ENCODE data around the gene LBX2. TPM values are rescaled to one million over a fixed set of nuclear protein-coding genes. Genes with fewer than 3 reads are reported as not detected.

The LBX2 gene
- total and polyA plus RNA-seq, 4 donors: 0.75 to 1.7 (median 0.87) TPM

GRCh38 chr2:74502720-74503505 lies 3.5 kb upstream of the LBX2 start:
- DNase-seq (peak; percentile 91 to 93), ATAC-seq (ENCODE audit: low FRiP score) (peak; percentile 67)
- no peaks in the 10 kb centered on the region for H3K4me1 ChIP-seq (ENCODE audit: control insufficient read depth in 1 of 2, insufficient read depth in 2 of 2, low read length in 2 of 2)
- H3K27ac ChIP-seq (ENCODE audit: low read depth in 1 of 2, low read length in 2 of 2): no peak overlapping the region
- H3K4me3 ChIP-seq (ENCODE audit: low read length in 2 of 2): peak overlapping the region in 1 of 2 donors; percentile 27
- H3K36me3 ChIP-seq (ENCODE audit: control insufficient read depth in 1 of 2, insufficient read depth in 2 of 2, low read length in 1 of 2): peaks cover 0 to 1% of the 10 kb centered on the region in 2 donors
- WGBS, 2 donors: 5 to 6% methylated on average over 63 to 67 of the region's 67 CpGs
- H3K9me3 ChIP-seq (ENCODE audit: control insufficient read depth, low read length): no peaks in the 10 kb centered on the region
- H3K27me3 ChIP-seq (ENCODE audit: control insufficient read depth in 1 of 2, insufficient read depth in 2 of 2, low read length in 1 of 2): no peaks in the 10 kb centered on the region
- intact Hi-C loops (cut with DNase I): no loop called here

GRCh38 chr2:74502147-74502719 lies 2.8 kb upstream of the LBX2 start:
- Histone ChIP-seq H3K27me3 (ENCODE audit: control insufficient read depth in 1 of 2, insufficient read depth in 2 of 2, low read length in 1 of 2) (no peaks in the 10 kb centered on the region), H3K4me3 (ENCODE audit: low read length in 2 of 2) (no peak overlapping the region), H3K9me3 (ENCODE audit: control insufficient read depth, low read length) (no peaks in the 10 kb centered on the region), H3K4me1 (ENCODE audit: control insufficient read depth in 1 of 2, insufficient read depth in 2 of 2, low read length in 2 of 2) (no peaks in the 10 kb centered on the region), H3K36me3 (ENCODE audit: control insufficient read depth in 1 of 2, insufficient read depth in 2 of 2, low read length in 1 of 2) (peaks cover 0 to 1% of the 10 kb centered on the region in 2 donors), H3K27ac (ENCODE audit: low read depth in 1 of 2, low read length in 2 of 2) (no peak overlapping the region)
- intact Hi-C loops (cut with DNase I): no loop called here
- WGBS, 2 donors: 43 to 47% methylated on average over 32 of the region's 32 CpGs
- DNase-seq (no peak), ATAC-seq (ENCODE audit: low FRiP score) (no peak)

GRCh38 chr2:74501335-74502071 lies 2.1 kb upstream of the LBX2 start:
- peaks cover 0 to 1% of the 10 kb centered on the region in 2 donors for H3K36me3 ChIP-seq (ENCODE audit: control insufficient read depth in 1 of 2, insufficient read depth in 2 of 2, low read length in 1 of 2)
- 87 to 88% methylated on average over 18 of the region's 18 CpGs for whole genome bisulfite sequencing, 2 donors
- DNase-seq (no peak), ATAC-seq (ENCODE audit: low FRiP score) (no peak)
- H3K27ac ChIP-seq (ENCODE audit: low read depth in 1 of 2, low read length in 2 of 2): no peak overlapping the region
- H3K4me3 ChIP-seq (ENCODE audit: low read length in 2 of 2): no peak overlapping the region
- H3K27me3 ChIP-seq (ENCODE audit: control insufficient read depth in 1 of 2, insufficient read depth in 2 of 2, low read length in 1 of 2): no peaks in the 10 kb centered on the region
- intact Hi-C loops (cut with DNase I): no loop called here
- H3K9me3 ChIP-seq (ENCODE audit: control insufficient read depth, low read length): no peaks in the 10 kb centered on the region
- H3K4me1 ChIP-seq (ENCODE audit: control insufficient read depth in 1 of 2, insufficient read depth in 2 of 2, low read length in 2 of 2): no peaks in the 10 kb centered on the region

GRCh38 chr2:74500578-74500946 lies 1.2 kb upstream of the LBX2 start:
- H3K36me3 ChIP-seq (ENCODE audit: control insufficient read depth in 1 of 2, insufficient read depth in 2 of 2, low read length in 1 of 2): no peaks in the 10 kb centered on the region
- ATAC-seq (ENCODE audit: low FRiP score): no peak
- no peaks in the 10 kb centered on the region for H3K9me3 ChIP-seq (ENCODE audit: control insufficient read depth, low read length)
- intact Hi-C loops (cut with DNase I): no loop called here
- no peak for DNase-seq
- H3K4me3 ChIP-seq (ENCODE audit: low read length in 2 of 2): no peak overlapping the region
- H3K27me3 ChIP-seq (ENCODE audit: control insufficient read depth in 1 of 2, insufficient read depth in 2 of 2, low read length in 1 of 2): no peaks in the 10 kb centered on the region
- no peaks in the 10 kb centered on the region for H3K4me1 ChIP-seq (ENCODE audit: control insufficient read depth in 1 of 2, insufficient read depth in 2 of 2, low read length in 2 of 2)
- H3K27ac ChIP-seq (ENCODE audit: low read depth in 1 of 2, low read length in 2 of 2): no peak overlapping the region

- no peaks in the 10 kb centered on the region for H3K27me3 ChIP-seq (ENCODE audit: control insufficient read depth in 1 of 2, insufficient read depth in 2 of 2, low read length in 1 of 2)
- no peak overlapping the region for H3K27ac ChIP-seq (ENCODE audit: low read depth in 1 of 2, low read length in 2 of 2)
- intact Hi-C loops (cut with DNase I): no loop called here
- DNase-seq (no peak), ATAC-seq (ENCODE audit: low FRiP score) (no peak)
- no peaks in the 10 kb centered on the region for H3K4me1 ChIP-seq (ENCODE audit: control insufficient read depth in 1 of 2, insufficient read depth in 2 of 2, low read length in 2 of 2)
- WGBS, 2 donors: 53 to 55% methylated on average over 15 of the region's 15 CpGs
- no peak overlapping the region for H3K4me3 ChIP-seq (ENCODE audit: low read length in 2 of 2)
- H3K36me3 ChIP-seq (ENCODE audit: control insufficient read depth in 1 of 2, insufficient read depth in 2 of 2, low read length in 1 of 2): no peaks in the 10 kb centered on the region
- no peaks in the 10 kb centered on the region for H3K9me3 ChIP-seq (ENCODE audit: control insufficient read depth, low read length)
Observed at GRCh38 chr2:74499940-74500577, 656 bp upstream of the LBX2 start.

- 1 to 2% methylated on average over 41 of the region's 41 CpGs for WGBS, 2 donors
- no peak overlapping the region for H3K4me3 ChIP-seq (ENCODE audit: low read length in 2 of 2)
- H3K27me3 ChIP-seq (ENCODE audit: control insufficient read depth in 1 of 2, insufficient read depth in 2 of 2, low read length in 1 of 2): no peaks in the 10 kb centered on the region
- H3K36me3 ChIP-seq (ENCODE audit: control insufficient read depth in 1 of 2, insufficient read depth in 2 of 2, low read length in 1 of 2): no peaks in the 10 kb centered on the region
- no peaks in the 10 kb centered on the region for H3K4me1 ChIP-seq (ENCODE audit: control insufficient read depth in 1 of 2, insufficient read depth in 2 of 2, low read length in 2 of 2)
- DNase-seq (no peak), ATAC-seq (ENCODE audit: low FRiP score) (no peak)
- H3K9me3 ChIP-seq (ENCODE audit: control insufficient read depth, low read length): no peaks in the 10 kb centered on the region
- no peak overlapping the region for H3K27ac ChIP-seq (ENCODE audit: low read depth in 1 of 2, low read length in 2 of 2)
- intact Hi-C loops (cut with DNase I): no loop called here
Observed at GRCh38 chr2:74498500-74499266, 720 bp downstream of the LBX2 start.

- Histone ChIP-seq H3K36me3 (ENCODE audit: control insufficient read depth in 1 of 2, insufficient read depth in 2 of 2, low read length in 1 of 2) (no peaks in the 10 kb centered on the region), H3K9me3 (ENCODE audit: control insufficient read depth, low read length) (no peaks in the 10 kb centered on the region), H3K27ac (ENCODE audit: low read depth in 1 of 2, low read length in 2 of 2) (no peak overlapping the region), H3K4me1 (ENCODE audit: control insufficient read depth in 1 of 2, insufficient read depth in 2 of 2, low read length in 2 of 2) (no peaks in the 10 kb centered on the region), H3K27me3 (ENCODE audit: control insufficient read depth in 1 of 2, insufficient read depth in 2 of 2, low read length in 1 of 2) (no peaks in the 10 kb centered on the region), H3K4me3 (ENCODE audit: low read length in 2 of 2) (no peak overlapping the region)
- 2% methylated on average over 61 of the region's 61 CpGs for WGBS, 2 donors
- intact Hi-C loops (cut with DNase I): no loop called here
- ATAC-seq (ENCODE audit: low FRiP score) (peak; percentile 41), DNase-seq (peak in 1 of 2 donors; percentile 70)
Observed at GRCh38 chr2:74497777-74498499, 1.5 kb downstream of the LBX2 start.

All from aorta (tissue), 5 donors.